ENCODE results near the gene APOB.

The APOB gene

GRCh38 chr2:20959252-20959651 lies 84.6 kb downstream of the APOB start:
- Histone ChIP-seq H3K4me2 (ENCODE audit: low read length) (no peak overlapping the region), H2AFZ (ENCODE audit: low read length) (no peak overlapping the region), H3K4me1 (ENCODE audit: insufficient read depth, low read length, severe bottlenecking) (no peaks in the 10 kb centered on the region), H3K27me3 (ENCODE audit: insufficient read depth, low read length) (no peaks in the 10 kb centered on the region), H3K9me2 (ENCODE audit: low read depth, low read length) (no peaks in the 10 kb centered on the region), H3K9ac (ENCODE audit: low read length) (no peak overlapping the region), H3K9me3 (ENCODE audit: low read length) (no peaks in the 10 kb centered on the region), H3K36me3 (ENCODE audit: insufficient read depth, low read length) (no peaks in the 10 kb centered on the region), H3K79me2 (ENCODE audit: insufficient read depth, low read length) (no peaks in the 10 kb centered on the region), H3F3A (ENCODE audit: insufficient read depth, low read length) (no peaks in the 10 kb centered on the region), H3K27ac (ENCODE audit: low read depth, low read length, poor library complexity, severe bottlenecking) (no peak overlapping the region), H4K20me1 (ENCODE audit: insufficient read depth, low read length) (no peaks in the 10 kb centered on the region), H3K4me3 (ENCODE audit: low read depth, low read length, poor library complexity, severe bottlenecking) (no peak overlapping the region)
- TF ChIP-seq EZH2 (IDR thresholded peaks at IDR 0.05; ENCODE audit: borderline replicate concordance, low read length) (no peak), CTCF (IDR thresholded peaks at IDR 0.05; ENCODE audit: low read length) (no peak)

GRCh38 chr2:20957788-20958525 lies 85.9 kb downstream of the APOB start:
- Histone ChIP-seq H3K4me1 (ENCODE audit: insufficient read depth, low read length, severe bottlenecking) (no peaks in the 10 kb centered on the region), H3K4me3 (ENCODE audit: low read depth, low read length, poor library complexity, severe bottlenecking) (no peak overlapping the region), H3K27me3 (ENCODE audit: insufficient read depth, low read length) (no peaks in the 10 kb centered on the region), H3K9me2 (ENCODE audit: low read depth, low read length) (no peaks in the 10 kb centered on the region), H2AFZ (ENCODE audit: low read length) (no peak overlapping the region), H4K20me1 (ENCODE audit: insufficient read depth, low read length) (no peaks in the 10 kb centered on the region), H3K79me2 (ENCODE audit: insufficient read depth, low read length) (no peaks in the 10 kb centered on the region), H3K9me3 (ENCODE audit: low read length) (no peaks in the 10 kb centered on the region), H3F3A (ENCODE audit: insufficient read depth, low read length) (no peaks in the 10 kb centered on the region), H3K27ac (ENCODE audit: low read depth, low read length, poor library complexity, severe bottlenecking) (no peak overlapping the region), H3K9ac (ENCODE audit: low read length) (no peak overlapping the region), H3K4me2 (ENCODE audit: low read length) (no peak overlapping the region), H3K36me3 (ENCODE audit: insufficient read depth, low read length) (no peaks in the 10 kb centered on the region)
- TF ChIP-seq EZH2 (IDR thresholded peaks at IDR 0.05; ENCODE audit: borderline replicate concordance, low read length) (no peak), CTCF (IDR thresholded peaks at IDR 0.05; ENCODE audit: low read length) (no peak)

- Histone ChIP-seq H2AFZ (ENCODE audit: low read length) (no peak overlapping the region), H3K9me3 (ENCODE audit: low read length) (no peaks in the 10 kb centered on the region), H3K4me1 (ENCODE audit: insufficient read depth, low read length, severe bottlenecking) (no peaks in the 10 kb centered on the region), H4K20me1 (ENCODE audit: insufficient read depth, low read length) (no peaks in the 10 kb centered on the region), H3K27ac (ENCODE audit: low read depth, low read length, poor library complexity, severe bottlenecking) (no peak overlapping the region), H3K4me3 (ENCODE audit: low read depth, low read length, poor library complexity, severe bottlenecking) (no peak overlapping the region), H3K27me3 (ENCODE audit: insufficient read depth, low read length) (no peaks in the 10 kb centered on the region), H3K9me2 (ENCODE audit: low read depth, low read length) (no peaks in the 10 kb centered on the region), H3K9ac (ENCODE audit: low read length) (no peak overlapping the region), H3K36me3 (ENCODE audit: insufficient read depth, low read length) (no peaks in the 10 kb centered on the region), H3F3A (ENCODE audit: insufficient read depth, low read length) (no peaks in the 10 kb centered on the region), H3K79me2 (ENCODE audit: insufficient read depth, low read length) (no peaks in the 10 kb centered on the region), H3K4me2 (ENCODE audit: low read length) (no peak overlapping the region)
- no peak for TF ChIP-seq CTCF (IDR thresholded peaks at IDR 0.05; ENCODE audit: low read length)
- no peak for TF ChIP-seq EZH2 (IDR thresholded peaks at IDR 0.05; ENCODE audit: borderline replicate concordance, low read length)
These were observed 88.4 kb downstream of the APOB start for GRCh38 chr2:20955277-20956026.

Measured in OCI-LY1 (cell line).